HG03342 (cell line): ENCODE data around the gene RANBP3.
"Not testable (repeated sequence)": the region's sequence is repeated elsewhere in the genome, so short reads cannot be mapped to it uniquely, and the experiment has no call there.

Experiments used
- ATAC-seq: cut with Tn5 transposase; IDR thresholded peaks from one replicate; pipeline ENCODE4 v1.9.1; 2021; ENCODE audit warnings: mild to moderate bottlenecking, moderate library complexity; ENCODE audit not compliant: unreplicated experiment

Gene RANBP3

GRCh38 chr19:5891938-5892771 lies 85.8 kb downstream of the RANBP3 start:
- ATAC-seq, result no peak

DNA sequence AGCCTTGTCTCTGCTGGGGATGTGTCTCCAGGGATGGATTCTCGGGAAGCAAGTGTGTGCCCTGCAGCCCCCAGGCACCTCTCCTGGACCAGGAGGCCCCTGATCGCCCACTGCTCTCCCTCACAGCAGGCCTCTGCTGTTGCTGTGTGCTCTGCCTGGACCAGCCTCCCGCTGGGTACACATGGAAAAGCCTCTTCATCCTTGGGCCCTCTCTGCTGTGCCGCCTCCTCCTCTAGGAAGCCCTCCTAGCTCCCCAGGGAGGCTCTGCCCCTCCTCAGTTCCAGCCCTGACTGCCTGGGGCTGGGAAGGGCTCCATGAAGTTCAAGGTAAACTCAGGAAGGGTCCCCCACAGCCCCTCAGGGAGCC lies 86.4 kb downstream of the RANBP3 start:
- ATAC-seq, result no peak

DNA sequence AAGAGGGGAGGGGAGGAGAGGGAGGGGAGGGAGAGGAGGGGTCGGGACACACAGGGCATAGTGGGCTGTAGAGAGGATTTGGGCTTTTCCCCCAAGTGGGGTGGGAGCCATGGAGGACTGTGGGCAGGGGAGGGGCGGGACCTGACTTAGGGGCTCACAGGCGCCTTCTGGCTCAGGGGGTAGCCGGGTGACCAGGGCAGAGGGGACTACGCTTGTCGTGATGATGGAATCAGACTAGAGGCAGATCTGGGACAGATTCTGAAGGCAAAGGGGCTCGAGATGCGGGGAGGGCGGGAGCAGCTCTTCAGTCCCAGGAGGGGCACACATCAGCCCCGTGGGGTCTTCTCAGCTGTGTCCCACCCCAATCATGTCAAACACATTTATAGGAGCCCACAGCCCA lies 87.8 kb downstream of the RANBP3 start:
- no peak for ATAC-seq

DNA sequence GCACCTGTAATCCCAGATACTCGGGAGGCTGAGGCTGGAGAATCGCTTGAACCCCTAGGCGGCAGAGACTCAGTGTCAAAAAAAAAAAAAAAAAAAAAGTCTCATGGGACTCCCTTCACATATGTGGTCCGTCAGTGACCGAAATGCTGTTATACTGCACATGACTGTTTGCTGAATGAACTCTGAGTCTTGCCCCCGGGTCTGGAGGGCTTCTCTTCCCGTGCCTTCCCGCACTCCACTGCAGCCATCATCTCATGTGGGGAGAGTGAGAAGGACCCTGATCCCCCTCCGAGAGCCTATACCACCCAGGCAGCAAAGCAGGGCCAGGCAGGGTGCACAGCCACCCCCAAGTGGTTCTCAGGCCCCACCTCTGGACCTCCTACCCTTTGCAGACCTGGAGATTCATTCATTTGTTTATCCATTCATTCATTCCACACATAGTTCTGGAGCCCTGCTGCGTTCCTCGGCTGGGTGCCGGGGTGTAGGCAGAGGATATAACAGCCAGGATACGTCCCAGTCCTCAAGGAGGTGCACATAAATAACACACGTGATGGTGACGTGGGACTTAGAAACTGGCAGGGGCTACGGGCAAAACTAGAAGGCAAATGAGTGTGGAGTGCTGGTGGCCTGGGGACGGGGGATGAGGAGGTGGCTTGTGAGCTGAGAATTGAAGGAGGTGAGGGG lies 88.5 kb downstream of the RANBP3 start:
- no peak for ATAC-seq

DNA sequence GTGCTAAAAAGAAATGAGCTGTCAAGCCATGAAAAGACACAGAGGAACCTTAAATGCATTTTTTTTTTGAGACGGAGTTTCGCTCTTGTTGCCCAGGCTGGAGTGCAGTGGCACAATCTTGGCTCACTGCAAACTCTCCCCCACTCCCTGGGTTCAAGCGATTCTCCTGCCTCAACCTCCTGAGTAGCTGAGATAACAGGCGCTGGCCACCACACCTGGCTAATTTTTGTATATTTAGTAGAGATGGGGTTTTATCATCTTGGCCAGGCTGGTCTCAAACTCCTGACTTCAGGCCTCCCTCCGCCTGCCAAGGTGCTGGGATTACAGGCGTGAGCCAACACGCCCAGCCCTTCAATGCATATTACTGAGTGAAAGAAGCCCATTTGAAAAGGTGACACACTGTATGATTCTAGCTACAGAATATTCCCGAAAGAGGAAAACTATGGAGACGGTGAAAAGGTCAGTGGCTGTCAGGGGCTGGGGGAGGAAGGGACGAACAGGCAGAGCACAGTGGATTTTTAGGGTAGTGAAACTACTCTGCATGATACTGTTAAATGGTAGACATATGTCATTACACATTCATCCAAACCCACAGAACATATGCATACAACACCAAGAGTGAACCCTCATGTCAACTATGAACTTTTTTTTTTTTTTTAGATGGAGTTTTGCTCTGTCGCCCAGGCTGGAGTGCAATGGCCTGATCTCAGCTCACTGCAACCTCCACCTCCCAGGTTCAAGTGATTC lies 93.7 kb downstream of the RANBP3 start:
- not testable (repeated sequence) for ATAC-seq

GRCh38 chr19:5883157-5883873 lies 94.6 kb downstream of the RANBP3 start:
- ATAC-seq, result not testable (repeated sequence)

DNA sequence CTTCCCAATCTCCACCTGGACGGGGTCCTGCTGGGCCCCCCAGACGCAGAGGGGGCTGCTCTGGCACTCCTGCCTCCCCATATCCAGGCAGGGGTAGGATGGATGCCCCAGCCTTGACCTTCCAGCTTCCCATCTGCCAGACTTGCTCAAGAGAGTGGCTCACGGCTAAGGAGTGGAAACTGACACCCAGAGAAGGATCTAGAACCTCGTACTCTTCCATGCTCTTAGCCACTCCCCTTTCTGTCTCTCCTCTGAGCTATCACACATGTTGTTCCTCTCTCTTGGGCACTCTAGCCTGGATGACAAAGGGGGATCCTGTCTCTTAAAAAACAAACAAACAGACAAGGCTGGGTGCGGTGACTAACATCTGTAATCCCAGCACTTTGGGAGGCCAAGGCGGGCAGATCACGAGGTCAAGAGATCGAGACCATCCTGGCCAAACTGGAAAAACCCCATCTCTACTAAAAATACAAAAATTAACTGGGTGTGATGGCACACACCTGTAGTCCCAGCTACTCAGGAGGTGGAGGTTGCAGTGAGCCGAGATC lies 95.4 kb downstream of the RANBP3 start:
- no peak for ATAC-seq

DNA sequence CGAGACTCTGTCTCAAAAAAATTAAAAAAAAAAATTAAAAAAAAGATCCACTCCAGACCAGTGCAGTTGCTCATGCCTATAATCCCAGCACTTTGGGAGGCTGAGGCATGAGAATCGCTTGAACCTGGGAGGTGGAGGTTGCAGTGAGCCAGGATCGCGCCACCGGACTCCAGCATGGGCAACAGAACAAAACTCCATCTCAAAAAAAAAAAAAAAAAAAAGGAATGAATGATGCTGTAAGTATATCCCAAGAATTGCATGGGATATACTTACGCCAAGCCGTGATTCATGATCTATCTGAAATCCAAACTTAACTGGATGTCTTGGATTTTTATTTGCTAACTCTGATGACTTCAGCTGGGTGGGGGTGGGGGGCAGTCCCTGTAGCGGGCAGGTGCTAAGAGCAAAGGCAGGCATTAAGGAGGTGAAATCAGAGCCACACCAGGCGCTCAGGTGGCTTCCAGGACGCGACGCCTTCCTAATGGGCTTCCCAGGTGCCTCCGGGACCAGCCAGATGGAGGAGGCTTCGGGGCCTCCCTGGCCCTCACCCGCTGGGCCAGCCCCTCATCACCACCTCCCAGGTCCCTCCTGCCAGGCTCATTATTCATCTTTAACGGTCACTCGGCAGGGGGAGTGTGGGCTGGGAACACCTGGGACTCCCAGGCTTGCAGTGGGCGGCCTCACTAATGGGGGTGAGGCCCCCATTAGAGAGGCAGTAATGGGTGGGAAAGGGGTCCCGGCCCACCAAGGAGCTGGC lies 96.2 kb downstream of the RANBP3 start:
- no peak for ATAC-seq

DNA sequence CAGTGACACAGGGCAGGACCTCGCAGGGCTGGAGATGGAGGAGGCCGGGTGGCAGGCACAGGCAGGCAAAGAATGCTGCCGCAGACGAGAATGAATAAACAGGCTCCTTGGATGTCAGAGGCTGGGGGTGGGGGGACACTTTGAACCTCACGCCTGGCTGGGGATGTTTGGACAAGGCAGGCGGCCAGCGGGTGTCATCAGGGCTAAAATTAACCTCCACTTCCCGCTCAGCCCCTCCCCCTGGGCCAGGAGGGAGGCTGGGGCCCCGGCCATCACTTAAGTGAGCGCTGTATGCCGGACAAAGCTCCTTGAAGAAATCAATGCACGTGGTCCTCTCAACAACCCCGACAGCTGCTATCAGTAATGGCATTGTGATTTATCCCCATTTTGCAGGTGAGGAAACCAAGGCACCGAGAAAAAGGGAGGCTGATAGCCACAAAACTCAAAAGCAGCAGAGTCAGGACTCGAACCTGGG lies 97.3 kb downstream of the RANBP3 start:
- ATAC-seq, result no peak

DNA sequence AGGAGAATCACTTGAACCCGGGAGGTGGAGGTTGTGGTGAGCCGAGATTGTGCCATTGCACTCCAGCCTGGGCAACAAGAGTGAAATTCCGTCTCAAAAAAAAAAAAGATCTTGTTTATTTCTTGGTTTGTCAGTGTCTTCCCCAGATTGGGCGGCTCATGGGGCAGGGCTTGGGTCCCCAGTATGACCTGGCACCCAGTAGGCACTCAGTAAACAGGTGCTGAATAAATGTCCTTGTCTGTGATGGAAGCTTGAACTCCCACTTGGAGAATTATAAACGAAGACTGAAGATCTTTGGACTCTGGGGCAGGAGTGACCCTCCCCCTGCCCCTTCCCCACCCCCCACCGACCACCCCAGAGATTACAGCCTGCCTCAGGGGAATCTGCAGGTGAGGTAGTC lies 97.7 kb downstream of the RANBP3 start:
- no peak for ATAC-seq

GRCh38 chr19:5877882-5878281 lies 100.1 kb downstream of the RANBP3 start:
- no peak for ATAC-seq

GRCh38 chr19:5877427-5877826 lies 100.5 kb downstream of the RANBP3 start:
- no peak for ATAC-seq

GRCh38 chr19:5874496-5874895 lies 103.4 kb downstream of the RANBP3 start:
- not testable (repeated sequence) for ATAC-seq

- ATAC-seq, result no peak
Observed at GRCh38 chr19:5873617-5874199, 104.2 kb downstream of the RANBP3 start.

- ATAC-seq, result no peak
Observed at GRCh38 chr19:5870986-5871394, 107.0 kb downstream of the RANBP3 start.

GRCh38 chr19:5867201-5868136 lies 110.5 kb downstream of the RANBP3 start:
- no peak for ATAC-seq
